OCI-LY7 (cell line): ENCODE data around the gene SFI1. TPM values are rescaled to one million over a fixed set of nuclear protein-coding genes. Genes with fewer than 3 reads are reported as not detected.
"Not testable (repeated sequence)": the region's sequence is repeated elsewhere in the genome, so short reads cannot be mapped to it uniquely, and the experiment has no call there.

ENCODE experiments used
- BruUV-seq: library from RNA; stranded (reverse); fragments of 400-500 nt; replicated peaks from 2 replicates; lab custom pipeline; 2021; lab: Mats Ljungman, UMichigan
- CTCF ChIA-PET: fragments of 300-600 bp; sonication (Branson Sonifier 250); formaldehyde crosslinking; loops from one replicate; lab custom pipeline; 2022; ENCODE audit warnings: antibody characterized with exemption; ENCODE audit not compliant: unreplicated experiment; lab: Charles Lee
- POLR2A ChIA-PET: fragments of 300-600 bp; sonication (Branson Sonifier 250); formaldehyde crosslinking; loops from one replicate; lab custom pipeline; 2022; ENCODE audit warnings: antibody characterized with exemption; lab: Charles Lee
- DNase-seq: peaks from one replicate; pipeline ENCODE4 v3.0.0-alpha.2; 2015; ENCODE audit warnings: low spot score
- H2AFZ ChIP-seq: fragments of 200-600 bp; sonication (generic), shearing (Covaris generic); 2 replicates; pipeline ENCODE4 v1.6.1; 2014; ENCODE audit warnings: mild to moderate bottlenecking, antibody characterized with exemption, low read length, moderate library complexity
- H3K27ac ChIP-seq: fragments of 200-600 bp; sonication (generic); 2 replicates; pipeline ENCODE4 v1.5.1; 2014; ENCODE audit warnings: mixed run types, low read depth, mild to moderate bottlenecking, moderate library complexity, low read length, inconsistent platforms; ENCODE audit not compliant: poor library complexity, severe bottlenecking
- H3K36me3 ChIP-seq: fragments of 200-600 bp; sonication (generic); 2 replicates; pipeline ENCODE4 v1.6.1; 2014; ENCODE audit warnings: mild to moderate bottlenecking, antibody characterized with exemption, low read length, moderate library complexity, mixed read lengths; ENCODE audit not compliant: insufficient read depth
- H3K4me1 ChIP-seq: fragments of 200-600 bp; sonication (generic); 2 replicates; pipeline ENCODE4 v1.5.1; 2014; ENCODE audit warnings: mild to moderate bottlenecking, low read length; ENCODE audit not compliant: insufficient read depth, poor library complexity, severe bottlenecking
- H3K4me2 ChIP-seq: fragments of 200-600 bp; sonication (generic); 2 replicates; pipeline ENCODE4 v1.6.1; 2014; ENCODE audit warnings: mild to moderate bottlenecking, low read length
- H3K4me3 ChIP-seq: fragments of 200-600 bp; sonication (generic); 2 replicates; pipeline ENCODE4 v1.5.1; 2014; ENCODE audit warnings: mild to moderate bottlenecking, low read depth, low read length; ENCODE audit not compliant: poor library complexity, severe bottlenecking
- H3K79me2 ChIP-seq: fragments of 200-600 bp; sonication (generic); 2 replicates; pipeline ENCODE4 v1.6.1; 2016; ENCODE audit warnings: low read depth, mild to moderate bottlenecking, low read length, moderate library complexity, mixed read lengths; ENCODE audit not compliant: insufficient read depth
- H3K9me2 ChIP-seq: fragments of 200-600 bp; sonication (generic); 2 replicates; pipeline ENCODE4 v1.6.1; 2016; ENCODE audit warnings: mild to moderate bottlenecking, low read length, mixed read lengths; ENCODE audit not compliant: insufficient read depth
- H3K9me3 ChIP-seq: fragments of 200-600 bp; sonication (generic); 2 replicates; pipeline ENCODE4 v1.6.1; 2014; ENCODE audit warnings: mild to moderate bottlenecking, mixed run types, low read length, mixed read lengths
- H4K20me1 ChIP-seq: fragments of 200-600 bp; sonication (generic); 2 replicates; pipeline ENCODE4 v1.6.1; 2014; ENCODE audit warnings: mild to moderate bottlenecking, antibody characterized with exemption, low read length, moderate library complexity, mixed read lengths; ENCODE audit not compliant: insufficient read depth
- EZH2phosphoT487 ChIP-seq: fragments of 200-600 bp; sonication (generic); IDR thresholded peaks from 2 replicates; pipeline ENCODE4 v1.6.1; 2018; ENCODE audit warnings: low read depth, borderline replicate concordance, mild to moderate bottlenecking, mixed run types, antibody characterized with exemption, low read length, moderate library complexity, mixed read lengths
- intact Hi-C: fragments of 100-400 bp; cut with micrococcal nuclease; formaldehyde crosslinking; loops from one replicate; pipeline ENCODE4 v1.10.0; 2022; ENCODE audit not compliant: unreplicated experiment
- total RNA-seq, 2 experiments: library from RNA; depleted of rRNA in 1 of 2; stranded (reverse); fragments of >200 nt in 1 of 2; shearing (Covaris generic) in 1 of 2; gene quantifications; 2 replicates each; pipeline ENCODE4 v1.2.3, GENCODE V29; 2014 to 2022
- TF ChIP-seq, protein P1 (sequence below): fragments of 200-600 bp; sonication (generic); conservative IDR thresholded peaks from 2 replicates; pipeline ENCODE4 v1.5.1; 2014; ENCODE audit warnings: mild to moderate bottlenecking, antibody characterized with exemption, low read length, moderate library complexity, mixed read lengths

Gene SFI1
- total RNA-seq, 2 experiments from 2014 or later, result 72.6 to 132 TPM

DNA sequence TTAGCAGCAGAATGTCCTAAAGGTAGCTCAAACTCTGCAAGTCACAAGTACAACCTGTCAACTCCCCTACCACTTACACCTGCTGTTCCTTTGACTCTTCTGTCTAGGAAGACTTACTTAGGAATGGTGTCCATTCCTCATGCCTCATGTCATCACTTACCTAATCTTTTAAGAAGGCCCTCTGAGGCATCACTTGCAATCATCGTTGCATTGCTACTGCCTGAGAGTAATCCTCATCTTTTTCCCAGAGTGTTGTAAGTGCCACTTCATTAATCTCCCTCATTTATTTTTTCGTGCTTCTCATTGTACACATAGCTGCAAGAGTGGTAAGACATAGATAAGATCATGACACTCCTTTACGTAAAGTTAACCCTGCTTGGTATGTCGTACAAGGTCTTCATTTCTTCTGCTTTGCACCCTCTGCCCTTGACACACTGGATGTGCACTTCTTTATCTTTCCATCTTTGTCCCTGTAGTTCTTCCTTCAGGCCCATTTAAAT lies 54.6 kb downstream of the SFI1 start:
- POLR2A ChIA-PET, result no interaction called here
- Histone ChIP-seq H4K20me1 (no peaks in the 10 kb centered on the region), H3K4me2 (no peak overlapping the region), H3K9me2 (no peaks in the 10 kb centered on the region), H3K4me3 (no peak overlapping the region), H3K9me3 (no peaks in the 10 kb centered on the region), H3K4me1 (peaks cover 21% of the 10 kb centered on the region), H2AFZ (no peak overlapping the region), H3K36me3 (peaks cover 72% of the 10 kb centered on the region), H3K79me2 (no peaks in the 10 kb centered on the region), H3K27ac (no peak overlapping the region)
- DNase-seq, result no peak
- intact Hi-C loops, result no loop called here
- CTCF ChIA-PET, result no interaction called here
- no TSS peak for BruUV-seq
- TF ChIP-seq EZH2phosphoT487, result no peak
- TF ChIP-seq, protein P1, sequence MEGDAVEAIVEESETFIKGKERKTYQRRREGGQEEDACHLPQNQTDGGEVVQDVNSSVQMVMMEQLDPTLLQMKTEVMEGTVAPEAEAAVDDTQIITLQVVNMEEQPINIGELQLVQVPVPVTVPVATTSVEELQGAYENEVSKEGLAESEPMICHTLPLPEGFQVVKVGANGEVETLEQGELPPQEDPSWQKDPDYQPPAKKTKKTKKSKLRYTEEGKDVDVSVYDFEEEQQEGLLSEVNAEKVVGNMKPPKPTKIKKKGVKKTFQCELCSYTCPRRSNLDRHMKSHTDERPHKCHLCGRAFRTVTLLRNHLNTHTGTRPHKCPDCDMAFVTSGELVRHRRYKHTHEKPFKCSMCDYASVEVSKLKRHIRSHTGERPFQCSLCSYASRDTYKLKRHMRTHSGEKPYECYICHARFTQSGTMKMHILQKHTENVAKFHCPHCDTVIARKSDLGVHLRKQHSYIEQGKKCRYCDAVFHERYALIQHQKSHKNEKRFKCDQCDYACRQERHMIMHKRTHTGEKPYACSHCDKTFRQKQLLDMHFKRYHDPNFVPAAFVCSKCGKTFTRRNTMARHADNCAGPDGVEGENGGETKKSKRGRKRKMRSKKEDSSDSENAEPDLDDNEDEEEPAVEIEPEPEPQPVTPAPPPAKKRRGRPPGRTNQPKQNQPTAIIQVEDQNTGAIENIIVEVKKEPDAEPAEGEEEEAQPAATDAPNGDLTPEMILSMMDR, result no peak

DNA sequence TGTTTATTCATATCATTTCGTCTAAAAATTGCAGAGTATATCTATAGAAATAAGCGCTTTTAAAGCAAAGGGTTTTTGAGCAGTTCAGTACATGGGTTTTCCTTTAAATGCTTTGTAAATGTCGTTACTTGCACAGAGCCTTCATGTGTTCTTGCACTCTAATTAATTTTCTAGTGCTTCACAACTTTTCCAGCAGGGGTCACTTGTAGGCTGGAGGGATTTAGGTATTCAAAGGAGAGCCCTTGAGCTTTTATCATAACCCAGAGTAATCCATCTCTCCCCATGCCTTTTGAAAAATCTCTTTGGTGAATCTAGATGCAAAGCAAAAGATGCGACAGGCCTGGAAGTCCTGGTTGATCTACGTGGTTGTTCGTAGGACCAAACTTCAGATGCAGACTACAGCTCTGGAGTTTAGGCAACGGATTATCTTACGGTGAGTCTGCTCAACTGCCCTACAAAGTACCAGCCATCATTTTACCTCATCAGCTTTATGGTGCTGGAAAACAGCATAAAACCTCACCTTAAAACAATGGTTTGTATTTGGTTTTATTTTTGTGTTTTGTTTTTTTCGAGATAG lies 60.4 kb downstream of the SFI1 start:
- H3K4me3 ChIP-seq, result no peak overlapping the region
- DNase-seq, result peak; percentile 38
- peaks cover 59% of the 10 kb centered on the region for H3K36me3 ChIP-seq
- H3K4me1 ChIP-seq, result peaks cover 21% of the 10 kb centered on the region
- no peak overlapping the region for H2AFZ ChIP-seq
- no peak overlapping the region for H3K4me2 ChIP-seq
- ChIA-PET CTCF (no interaction called here), POLR2A (no interaction called here)
- no peaks in the 10 kb centered on the region for H3K9me2 ChIP-seq
- H3K9me3 ChIP-seq, result no peaks in the 10 kb centered on the region
- H3K27ac ChIP-seq, result no peak overlapping the region
- no peaks in the 10 kb centered on the region for H4K20me1 ChIP-seq
- intact Hi-C loops, result loop anchor here (1.0 kb wide), 1 partner anchor 74 kb away; no protein-coding TSS in a partner anchor
- TF ChIP-seq EZH2phosphoT487, result no peak
- TF ChIP-seq, protein P1, result peak; percentile 83
- H3K79me2 ChIP-seq, result no peaks in the 10 kb centered on the region
- no TSS peak for BruUV-seq

DNA sequence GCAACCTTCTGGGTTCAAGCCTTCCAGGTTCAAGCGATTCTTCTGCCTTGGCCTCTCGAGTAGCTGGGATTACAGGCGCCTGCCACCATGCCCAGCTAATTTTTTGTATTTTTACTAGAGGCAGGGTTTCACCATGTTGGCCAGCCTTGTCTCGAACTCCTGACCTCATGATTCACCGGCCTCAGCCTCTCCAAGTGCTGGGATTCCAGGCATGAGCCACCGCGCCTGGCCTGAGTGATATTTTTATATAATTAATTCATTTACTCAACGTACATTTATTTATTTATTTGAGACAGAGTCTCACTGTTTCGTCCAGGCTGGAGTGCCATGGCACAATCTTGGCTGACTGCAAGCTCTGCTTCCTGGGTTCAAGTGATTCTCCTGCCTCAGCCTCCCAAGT lies 62.2 kb downstream of the SFI1 start:
- H4K20me1 ChIP-seq, H3K4me3 ChIP-seq, intact Hi-C loops, CTCF ChIA-PET, H3K4me2 ChIP-seq, H3K27ac ChIP-seq, H2AFZ ChIP-seq, H3K79me2 ChIP-seq, DNase-seq, H3K9me3 ChIP-seq, BruUV-seq, H3K9me2 ChIP-seq: not testable (repeated sequence)
- Histone ChIP-seq H3K4me1 (peaks cover 11% of the 10 kb centered on the region), H3K36me3 (peaks cover 63% of the 10 kb centered on the region)
- POLR2A ChIA-PET, result interaction anchor here (0.9 kb wide), 1 partner anchor 72 kb away, joined by 5 read pairs; no protein-coding TSS in a partner anchor
